Left lung (tissue), 14 donors: ENCODE data around the gene DTNBP1. TPM values are rescaled to one million over a fixed set of nuclear protein-coding genes. Genes with fewer than 3 reads are reported as not detected.
A peak's percentile ranks its signal among the peaks of the same experiment; 100 is the strongest.

Experiments used
- ATAC-seq: fragments of 200-7000 bp; cut with Tn5 transposase; one replicate; pipeline ENCODE4 v1.9.1; 2020; ENCODE audit warnings: moderate library complexity
- DNase-seq, 4 donors: peaks; one replicate each; pipeline ENCODE4 v3.0.0-alpha.2; 2013 to 2020
- H3K27ac ChIP-seq, 2 donors: fragments of 200-600 bp; sonication (generic) in 1 of 2; one replicate each; pipeline versions ENCODE4 v1.5.0 to v1.8.0; 2020 to 2021
- H3K27me3 ChIP-seq, 2 donors: fragments of 200-600 bp; sonication (generic) in 1 of 2; one replicate each; pipeline versions ENCODE4 v1.5.0 to v1.8.0; 2020 to 2021
- H3K36me3 ChIP-seq, 2 donors: fragments of 200-600 bp; sonication (generic) in 1 of 2; one replicate each; pipeline versions ENCODE4 v1.5.0 to v1.8.0; 2020 to 2021
- H3K4me1 ChIP-seq, 2 donors: fragments of 200-600 bp; one replicate each; pipeline ENCODE4 v1.8.0; 2021
- H3K4me3 ChIP-seq, 2 donors: fragments of 200-600 bp; sonication (generic) in 1 of 2; one replicate each; pipeline versions ENCODE4 v1.5.0 to v1.8.0; 2020 to 2021; ENCODE audit warnings: mild to moderate bottlenecking in 1 of 2
- H3K9me3 ChIP-seq, 2 donors: fragments of 200-600 bp; sonication (generic) in 1 of 2; one replicate each; pipeline versions ENCODE4 v1.5.0 to v1.8.0; 2020 to 2021
- CTCF ChIP-seq, 2 donors: fragments of 200-600 bp; sonication (generic) in 1 of 2; IDR thresholded peaks; one replicate each; pipeline versions ENCODE4 v1.5.0 to v1.8.0; 2021; ENCODE audit warnings: antibody characterized with exemption in 2 of 2
- intact Hi-C, 2 donors: fragments of 100-400 bp; cut with DNase I; formaldehyde crosslinking; loops; one replicate each; pipeline versions ENCODE4 v1.11.2 to v1.14.2; 2022
- long read RNA-seq, 12 donors: library from polyadenylated mRNA in 2 of 12; unstranded in 2 of 12; transcript quantifications; one replicate each; pipeline ENCODE4 v2.0.0 and lab custom pipeline, GENCODE V29; 2019 to 2026
- polyA plus RNA-seq, 6 donors: library from polyadenylated mRNA; unstranded; fragments of 120-200 nt; gene quantifications; one replicate each; pipeline ENCODE4 v1.2.1, GENCODE V29; 2013; ENCODE audit not compliant: insufficient read length in 6 of 6
- total RNA-seq, 2 donors: library from RNA; stranded (reverse); fragmentation: NEBNext Ultra II Directional; extraction: Animal tissue kit (Norgen Biotek cat#: 25700); gene quantifications; one replicate each; pipeline ENCODE4 v1.2.1, GENCODE V29; 2021
- donor health status: DM: no; HTN: yes; CAD: no.
- donor health status: DM: no; HTN: no; CAD: no.

Gene DTNBP1
- total RNA-seq (10 to 100 TPM; 15.3 to 18.5 TPM), polyA plus RNA-seq (10 to 100 TPM; 15.3 to 17.8 (median 16.2) TPM)
- long read RNA-seq, donor 1, partial matches to known transcripts, result 0 of 3 reads
- long read RNA-seq, donor 1, other reads (novel, unspliced or antisense), result 0 of 3 reads
- long read RNA-seq, donor 2, partial matches to known transcripts, result 0 of 2 reads
- long read RNA-seq, donor 2, other reads (novel, unspliced or antisense), result 0 of 2 reads
- long read RNA-seq, donor 3, partial matches to known transcripts, result 0 of 4 reads
- long read RNA-seq, donor 3, other reads (novel, unspliced or antisense), result 0 of 4 reads
- long read RNA-seq, donor 4, partial matches to known transcripts, result 2 of 10 reads
- long read RNA-seq, donor 4, other reads (novel, unspliced or antisense), result 6 of 10 reads
- long read RNA-seq, donor 5, partial matches to known transcripts, result 0 of 4 reads
- long read RNA-seq, donor 5, other reads (novel, unspliced or antisense), result 0 of 4 reads
- long read RNA-seq, donor 6, partial matches to known transcripts, result 0 of 2 reads
- long read RNA-seq, donor 6, other reads (novel, unspliced or antisense), result 0 of 2 reads
- long read RNA-seq, donor 7, partial matches to known transcripts, result 0 of 2 reads
- long read RNA-seq, donor 7, other reads (novel, unspliced or antisense), result 0 of 2 reads
- long read RNA-seq, donor 8, partial matches to known transcripts, result 0 of 1 reads
- long read RNA-seq, donor 8, other reads (novel, unspliced or antisense), result 0 of 1 reads
- long read RNA-seq, donor 9, result 0 reads
- long read RNA-seq, donor 10, partial matches to known transcripts, result 3 of 17 reads
- long read RNA-seq, donor 10, other reads (novel, unspliced or antisense), result 8 of 17 reads
- long read RNA-seq, donor 11, transcript DTNBP1-202 (10 exons, 1,403 nt), result minor isoform, 5 of 25 reads
- long read RNA-seq, donor 11, transcript DTNBP1-204 (4 exons, 1,010 nt), result major isoform, 13 of 25 reads
- long read RNA-seq, donor 11, partial matches to known transcripts, result 5 of 25 reads
- long read RNA-seq, donor 11, other reads (novel, unspliced or antisense), result 0 of 25 reads
- long read RNA-seq, donor 12, partial matches to known transcripts, result 0 of 1 reads
- long read RNA-seq, donor 12, other reads (novel, unspliced or antisense), result 0 of 1 reads

GRCh38 chr6:15662326-15663129 is at the start of gene DTNBP1:
Gene DTNBP1 (minus strand): TSS chr6:15663028. CDS start chr6:15662869, 159 bp downstream.
- Histone ChIP-seq H3K9me3 (no peaks in the 10 kb centered on the region), H3K36me3 (peaks cover 0 to 6% of the 10 kb centered on the region in 2 donors), H3K4me1 (peaks cover 0 to 37% of the 10 kb centered on the region in 2 donors), H3K4me3 (peak within 1 kb of the TSS; percentile 96 to 97), H3K27me3 (no peaks in the 10 kb centered on the region), H3K27ac (peak within 1 kb of the TSS; percentile 73 to 90)
- no peak for TF ChIP-seq CTCF (IDR thresholded peaks at IDR 0.05)
- intact Hi-C loops, result no loop called here
- ATAC-seq (peak; percentile 94), DNase-seq (peak; percentile 73 to 97 (median 86))

GRCh38 chr6:15709651-15710269 is 46.9 kb upstream of the DTNBP1 start:
- Histone ChIP-seq H3K27me3 (no peaks in the 10 kb centered on the region), H3K36me3 (no peaks in the 10 kb centered on the region), H3K4me3 (no peak overlapping the region), H3K4me1 (no peaks in the 10 kb centered on the region), H3K27ac (no peak overlapping the region), H3K9me3 (no peaks in the 10 kb centered on the region)
- DNase-seq, result no peak
- no peak for ATAC-seq
- intact Hi-C loops, result no loop called here
- TF ChIP-seq CTCF (IDR thresholded peaks at IDR 0.05), result no peak

GRCh38 chr6:15708231-15708630 is 45.4 kb upstream of the DTNBP1 start:
- H3K27me3 ChIP-seq, result no peaks in the 10 kb centered on the region
- no peaks in the 10 kb centered on the region for H3K36me3 ChIP-seq
- ATAC-seq (no peak), DNase-seq (no peak)
- TF ChIP-seq CTCF (IDR thresholded peaks at IDR 0.05), result no peak
- H3K4me3 ChIP-seq, result no peak overlapping the region
- H3K4me1 ChIP-seq, result no peaks in the 10 kb centered on the region
- H3K27ac ChIP-seq, result no peak overlapping the region
- peaks cover 0 to 7% of the 10 kb centered on the region in 2 donors for H3K9me3 ChIP-seq
- intact Hi-C loops, result no loop called here

GRCh38 chr6:15705981-15706380 is 43.2 kb upstream of the DTNBP1 start:
- H3K4me3 ChIP-seq, result no peak overlapping the region
- no peaks in the 10 kb centered on the region for H3K27me3 ChIP-seq
- intact Hi-C loops, result no loop called here
- H3K27ac ChIP-seq, result no peak overlapping the region
- no peaks in the 10 kb centered on the region for H3K36me3 ChIP-seq
- H3K4me1 ChIP-seq, result no peaks in the 10 kb centered on the region
- DNase-seq (no peak), ATAC-seq (no peak)
- peaks cover 0 to 9% of the 10 kb centered on the region in 2 donors for H3K9me3 ChIP-seq
- no peak for TF ChIP-seq CTCF (IDR thresholded peaks at IDR 0.05)
